ENCODE measurements around the gene MBOAT2.

- TF ChIP-seq, protein P1, sequence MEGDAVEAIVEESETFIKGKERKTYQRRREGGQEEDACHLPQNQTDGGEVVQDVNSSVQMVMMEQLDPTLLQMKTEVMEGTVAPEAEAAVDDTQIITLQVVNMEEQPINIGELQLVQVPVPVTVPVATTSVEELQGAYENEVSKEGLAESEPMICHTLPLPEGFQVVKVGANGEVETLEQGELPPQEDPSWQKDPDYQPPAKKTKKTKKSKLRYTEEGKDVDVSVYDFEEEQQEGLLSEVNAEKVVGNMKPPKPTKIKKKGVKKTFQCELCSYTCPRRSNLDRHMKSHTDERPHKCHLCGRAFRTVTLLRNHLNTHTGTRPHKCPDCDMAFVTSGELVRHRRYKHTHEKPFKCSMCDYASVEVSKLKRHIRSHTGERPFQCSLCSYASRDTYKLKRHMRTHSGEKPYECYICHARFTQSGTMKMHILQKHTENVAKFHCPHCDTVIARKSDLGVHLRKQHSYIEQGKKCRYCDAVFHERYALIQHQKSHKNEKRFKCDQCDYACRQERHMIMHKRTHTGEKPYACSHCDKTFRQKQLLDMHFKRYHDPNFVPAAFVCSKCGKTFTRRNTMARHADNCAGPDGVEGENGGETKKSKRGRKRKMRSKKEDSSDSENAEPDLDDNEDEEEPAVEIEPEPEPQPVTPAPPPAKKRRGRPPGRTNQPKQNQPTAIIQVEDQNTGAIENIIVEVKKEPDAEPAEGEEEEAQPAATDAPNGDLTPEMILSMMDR (conservative IDR thresholded peaks at IDR 0.05; ENCODE audit: low read depth, low read length), result no peak
- no peak for TF ChIP-seq EZH2 (IDR thresholded peaks at IDR 0.05; ENCODE audit: low read length, unreplicated experiment)
Measured at GRCh38 chr2:8833853-8834252, 169.6 kb downstream of the MBOAT2 start.
